Measurements from ENCODE around the gene IGFLR1. TPM values are rescaled to one million over a fixed set of nuclear protein-coding genes. Genes with fewer than 3 reads are reported as not detected.

The IGFLR1 gene
- total and polyA plus RNA-seq, 2 of the 4 experiments (the other 2 are of a cell fraction) = 0.72 to 2.7 TPM

- H3K27ac ChIP-seq (ENCODE audit: insufficient read depth, low read length) = no peak overlapping the region
- H4K91ac ChIP-seq (ENCODE audit: insufficient read depth, low read depth, low read length) = no peak overlapping the region
- H3K9ac ChIP-seq (ENCODE audit: low read depth, low read length) = peak overlapping the region; percentile 52; the same call in 1 of the 2 replicates
- dilution Hi-C loops (cut with HindIII; ENCODE audit: low sequenced_read_pairs, unreplicated experiment) = no loop called here
- peak overlapping the region; percentile 97 for H3K4me2 ChIP-seq (ENCODE audit: low read depth, low read length)
- no peak overlapping the region for H2BK20ac ChIP-seq (ENCODE audit: low read depth, low read length)
- no peaks in the 10 kb centered on the region for H4K20me1 ChIP-seq (ENCODE audit: insufficient read depth, low read length)
- H2AK5ac ChIP-seq (ENCODE audit: low read depth, low read length) = no peak overlapping the region
- ATAC-seq (ENCODE audit: low read depth) (peak; percentile 100), DNase-seq (peak; percentile 97)
- no peak overlapping the region for H3K23ac ChIP-seq (ENCODE audit: low read depth, low read length)
- H4K8ac ChIP-seq (ENCODE audit: low read depth in 2 of 2, low read length in 2 of 2) = peak overlapping the region in 1 of 2 experiments; percentile 87; a peak in 1 of 4 replicates
- peak overlapping the region; percentile 65; the same call in 1 of the 2 replicates for H3K14ac ChIP-seq (replicated peaks; ENCODE audit: low read depth, low read length)
- in situ Hi-C loops (cut with MboI; ENCODE audit: low sequenced_read_pairs) = no loop called here
- H2AK9ac ChIP-seq (replicated peaks; ENCODE audit: low read depth, low read length, poor library complexity) = no peak overlapping the region
- no peaks in the 10 kb centered on the region for H3K9me1 ChIP-seq (ENCODE audit: insufficient read depth, low read length)
- H2AFZ ChIP-seq (replicated peaks; ENCODE audit: low read length, poor library complexity) = peak overlapping the region; percentile 97
- no peaks in the 10 kb centered on the region for H3K79me1 ChIP-seq (ENCODE audit: low read depth in 1 of 2, low read length in 2 of 2)
- no peaks in the 10 kb centered on the region for H3K36me3 ChIP-seq (ENCODE audit: control insufficient read depth, insufficient read depth, low read length)
- no peak overlapping the region for H2BK120ac ChIP-seq (ENCODE audit: low read depth, low read length)
- no peak overlapping the region for H3K4ac ChIP-seq (ENCODE audit: low read depth, low read length)
- no peak overlapping the region for H2BK15ac ChIP-seq (ENCODE audit: low read depth, low read length)
- intact Hi-C loops (cut with micrococcal nuclease) = loop anchor here (5.0 kb wide), 1 partner anchor 155 kb away; the partner anchor contains the start of gene TMEM147
- H3K18ac ChIP-seq (ENCODE audit: low read depth, low read length) = no peak overlapping the region
- WGBS, 2 experiments (ENCODE audit: extremely low coverage in 2 of 2, insufficient read length in 1 of 2) = 1% methylated on average over 35 of the region's 50 CpGs; no CpG with 5 or more reads in 1 of the 2 experiments
- H3K56ac ChIP-seq (ENCODE audit: extremely low read depth, insufficient read depth, low read length) = no peak overlapping the region
- no peak overlapping the region for H4K5ac ChIP-seq (ENCODE audit: low read depth, low read length)
- H3K9me3 ChIP-seq (ENCODE audit: control insufficient read depth, insufficient read depth, low read length) = no peaks in the 10 kb centered on the region
- H2BK5ac ChIP-seq (ENCODE audit: low read depth, low read length, poor library complexity, severe bottlenecking) = no peak overlapping the region
- H3K4me3 ChIP-seq (ENCODE audit: insufficient read depth, low read depth, low read length) = peak overlapping the region; percentile 49
- H3K4me1 ChIP-seq (ENCODE audit: control insufficient read depth, insufficient read depth, low read length) = no peaks in the 10 kb centered on the region
- CTCF ChIA-PET = interaction anchor here (0.5 to 0.6 kb wide), 2 partner anchors 10 to 306 kb away, joined by 3 to 8 read pairs; no protein-coding TSS in a partner anchor
- BruUV-seq (replicated peaks) = no TSS peak
- POLR2A ChIA-PET (ENCODE audit: unreplicated experiment) = no interaction called here
- no peaks in the 10 kb centered on the region for H3K27me3 ChIP-seq (ENCODE audit: control insufficient read depth, insufficient read depth, low read length)
- TF ChIP-seq MAFK (IDR thresholded peaks at IDR 0.05; ENCODE audit: low read depth, low read length) = no peak
- TF ChIP-seq CHD1 (IDR thresholded peaks at IDR 0.05; ENCODE audit: low read depth, low read length) = no peak
- TF ChIP-seq MXI1 (IDR thresholded peaks at IDR 0.05; ENCODE audit: borderline replicate concordance, low read depth, low read length) = no peak
- no peak for TF ChIP-seq POLR2A (IDR thresholded peaks at IDR 0.05; ENCODE audit: low read depth, low read length)
- 0 out of 2 replicates have a peak, but pooled peaks have one; percentile 51 for TF ChIP-seq MAZ (IDR thresholded peaks at IDR 0.05; ENCODE audit: borderline replicate concordance, low read depth, low read length)
- no peak for TF ChIP-seq NFE2L2 (IDR thresholded peaks at IDR 0.05; ENCODE audit: low read depth, low read length)
- TF ChIP-seq BHLHE40 (IDR thresholded peaks at IDR 0.05; ENCODE audit: low read depth, low read length) = no peak
- no peak for TF ChIP-seq CTCF (conservative IDR thresholded peaks at IDR 0.05; ENCODE audit: low read depth, low read length)
- no peak for TF ChIP-seq CEBPB (IDR thresholded peaks at IDR 0.05; ENCODE audit: low read depth, low read length)
- TF ChIP-seq ELK1 (IDR thresholded peaks at IDR 0.05; ENCODE audit: borderline replicate concordance, low read depth, low read length) = no peak
- TF ChIP-seq, protein P1, sequence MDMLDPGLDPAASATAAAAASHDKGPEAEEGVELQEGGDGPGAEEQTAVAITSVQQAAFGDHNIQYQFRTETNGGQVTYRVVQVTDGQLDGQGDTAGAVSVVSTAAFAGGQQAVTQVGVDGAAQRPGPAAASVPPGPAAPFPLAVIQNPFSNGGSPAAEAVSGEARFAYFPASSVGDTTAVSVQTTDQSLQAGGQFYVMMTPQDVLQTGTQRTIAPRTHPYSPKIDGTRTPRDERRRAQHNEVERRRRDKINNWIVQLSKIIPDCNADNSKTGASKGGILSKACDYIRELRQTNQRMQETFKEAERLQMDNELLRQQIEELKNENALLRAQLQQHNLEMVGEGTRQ (IDR thresholded peaks at IDR 0.05; ENCODE audit: low read depth, low read length) = peak; percentile 6; the same call in 1 of the 2 replicates
- TF ChIP-seq RAD21 (IDR thresholded peaks at IDR 0.05; ENCODE audit: low read length) = no peak
- TF ChIP-seq FOS (IDR thresholded peaks at IDR 0.05; ENCODE audit: low read depth, low read length) = peak; percentile 97
- TF ChIP-seq RCOR1 (IDR thresholded peaks at IDR 0.05; ENCODE audit: insufficient replicate concordance, low read length) = peak; percentile 32
Observed at GRCh38 chr19:35702223-35703012, 39.8 kb downstream of the IGFLR1 start.
